HG03575 (cell line): ENCODE results near the gene ACADM.
A peak's percentile ranks its signal among the peaks of the same experiment; 100 is the strongest.
"Not testable (repeated sequence)": the region's sequence is repeated elsewhere in the genome, so short reads cannot be mapped to it uniquely, and the experiment has no call there.

Experiments used
- ATAC-seq: cut with Tn5 transposase; IDR thresholded peaks from one replicate; pipeline ENCODE4 v1.9.1; 2021; ENCODE audit not compliant: unreplicated experiment, insufficient number of reproducible peaks, low FRiP score; ENCODE audit errors: extremely low read depth

ACADM gene

DNA sequence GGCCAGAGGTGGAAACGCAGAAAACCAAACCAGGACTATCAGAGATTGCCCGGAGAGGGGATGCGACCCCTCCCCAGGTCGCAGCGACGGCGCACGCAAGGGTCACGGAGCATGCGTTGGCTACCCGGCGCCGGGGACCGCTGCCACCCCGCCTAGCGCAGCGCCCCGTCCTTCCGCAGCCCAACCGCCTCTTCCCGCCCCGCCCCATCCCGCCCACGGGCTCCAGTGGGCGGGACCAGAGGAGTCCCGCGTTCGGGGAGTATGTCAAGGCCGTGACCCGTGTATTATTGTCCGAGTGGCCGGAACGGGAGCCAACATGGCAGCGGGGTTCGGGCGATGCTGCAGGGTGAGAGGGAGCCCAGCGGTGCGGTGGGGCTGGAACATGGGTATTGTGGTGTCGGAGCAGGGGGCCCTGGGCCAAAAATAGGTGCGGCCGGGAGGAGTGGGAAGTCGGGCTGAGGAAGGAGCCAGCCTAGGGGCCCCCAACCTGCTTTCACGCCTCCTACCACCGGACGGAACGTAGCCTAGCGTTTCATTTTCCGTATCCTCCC lies at the start of gene ACADM:
Gene ACADM, plus strand, starts transcription at position 238 of the 551 bp plus-strand sequence. Its CDS starts 79 bp downstream, at position 317.
- peak; percentile 55 for ATAC-seq

DNA sequence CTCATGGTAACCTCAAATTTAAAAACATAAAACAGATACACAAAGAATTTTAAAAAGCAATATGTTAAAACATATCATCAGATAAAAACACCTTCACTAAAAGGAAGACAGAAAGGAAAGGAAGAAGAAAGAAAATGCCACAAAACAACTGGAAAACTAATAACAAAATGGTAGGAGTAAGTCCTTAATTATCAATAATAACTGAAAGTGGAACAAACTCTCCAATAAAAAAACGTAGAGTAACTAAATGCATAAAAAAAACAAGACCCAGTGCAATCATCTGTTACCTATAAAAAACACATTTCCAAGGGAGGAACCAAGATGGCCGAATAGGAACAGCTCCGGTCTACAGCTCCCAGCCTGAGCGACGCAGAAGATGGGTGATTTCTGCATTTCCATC lies 47.1 kb upstream of the ACADM start:
- ATAC-seq, result no peak

- ATAC-seq, result not testable (repeated sequence)
Observed at GRCh38 chr1:75677964-75678363, 46.5 kb upstream of the ACADM start.

DNA sequence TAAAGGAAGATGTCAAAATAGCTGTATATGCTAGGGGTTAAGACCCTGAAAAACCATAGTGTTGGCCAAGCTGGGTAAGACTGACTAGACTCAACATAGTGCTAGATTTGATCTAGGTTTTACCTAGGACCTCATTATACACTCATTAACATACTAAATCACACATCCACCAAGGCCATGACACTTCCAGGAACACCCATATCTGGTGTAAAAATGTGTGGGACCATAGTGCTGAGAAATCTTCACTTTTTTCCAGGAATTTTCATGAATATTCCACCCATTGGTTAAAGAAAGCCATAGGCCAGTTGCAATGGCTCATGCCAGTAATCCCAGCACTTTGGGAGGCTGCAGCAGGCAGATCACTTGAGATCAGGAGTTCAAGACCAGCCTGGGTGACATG lies 34.0 kb upstream of the ACADM start:
- no peak for ATAC-seq

DNA sequence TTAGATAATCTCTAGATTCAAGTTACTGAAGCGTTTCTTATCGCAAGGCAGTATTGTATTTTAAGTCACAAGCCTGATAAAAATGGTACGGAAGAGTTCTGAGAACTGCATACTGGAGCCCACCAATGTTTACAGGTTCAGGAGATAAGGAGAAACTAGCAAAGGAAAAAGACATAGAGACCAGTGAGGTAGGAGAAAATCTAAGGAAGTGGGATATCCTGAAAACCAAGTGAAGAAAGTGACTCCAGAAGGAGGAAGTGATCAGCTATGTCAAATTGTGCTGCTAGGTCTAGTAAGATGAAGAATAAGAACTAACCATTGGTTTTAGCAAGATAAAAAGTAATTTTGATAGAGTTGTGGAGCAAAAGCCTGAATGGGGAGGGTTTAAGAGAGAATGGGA lies 31.0 kb upstream of the ACADM start:
- no peak for ATAC-seq

DNA sequence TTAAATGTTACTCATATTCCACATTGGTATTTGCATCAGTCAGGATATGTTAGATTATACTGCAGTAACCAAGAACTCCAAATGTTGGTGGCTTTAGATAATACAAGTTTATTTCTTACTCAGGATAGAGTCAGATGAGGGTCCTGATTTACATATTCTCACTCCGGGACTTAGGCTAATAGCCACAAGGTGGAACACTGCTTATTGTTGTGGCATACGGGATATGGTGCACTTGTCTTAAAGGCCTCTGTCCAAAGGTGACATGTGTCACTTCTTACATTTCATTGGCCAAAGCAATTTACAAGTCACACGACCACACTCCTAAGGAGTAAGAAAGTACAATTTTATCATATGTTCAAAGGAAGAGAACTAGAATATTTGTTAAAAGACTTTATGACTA lies 28.5 kb upstream of the ACADM start:
- no peak for ATAC-seq

DNA sequence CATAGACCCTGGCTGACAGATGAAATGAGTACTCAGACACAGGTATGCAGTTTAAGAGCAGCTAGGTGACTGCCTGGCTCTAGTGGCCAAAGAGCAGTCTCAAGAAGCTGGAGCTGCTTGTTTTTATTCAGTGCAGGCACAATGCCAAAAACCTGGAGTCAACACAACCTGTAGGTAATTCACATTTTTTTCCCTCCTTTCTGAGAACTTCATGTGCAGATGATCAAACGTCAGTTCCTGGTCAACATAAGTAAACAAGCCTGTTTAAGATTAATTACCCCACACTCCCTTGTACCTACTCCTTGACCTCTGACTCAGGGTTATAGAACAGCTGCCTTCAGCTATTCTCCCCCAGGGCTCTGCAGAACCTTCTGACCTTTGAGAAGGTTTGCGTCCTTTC lies 17.3 kb upstream of the ACADM start:
- ATAC-seq, result no peak

GRCh38 chr1:75708910-75709309 lies 15.6 kb upstream of the ACADM start:
- ATAC-seq, result no peak

DNA sequence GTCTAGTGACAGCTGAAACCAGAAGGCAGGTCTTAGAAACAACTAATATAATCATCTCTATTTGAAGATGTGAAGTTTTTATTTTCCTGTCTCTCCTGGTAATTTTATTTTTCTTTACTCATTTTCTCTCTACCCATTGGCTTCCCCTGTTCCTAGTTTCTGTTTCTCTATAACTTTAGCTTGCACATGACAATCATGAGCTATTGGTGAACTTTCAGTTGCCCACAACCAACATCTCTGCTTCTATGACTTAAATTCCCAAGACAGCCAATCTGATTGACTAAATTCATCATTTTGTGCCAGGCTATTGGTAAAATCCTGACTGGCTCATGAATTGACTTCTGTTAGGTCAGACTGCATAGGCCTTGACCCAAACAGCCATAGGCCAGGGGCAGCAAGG lies 13.7 kb upstream of the ACADM start:
- ATAC-seq, result no peak

- no peak for ATAC-seq
Observed at GRCh38 chr1:75711846-75712245, 12.7 kb upstream of the ACADM start.

- no peak for ATAC-seq
Observed at GRCh38 chr1:75712306-75712705, 12.2 kb upstream of the ACADM start.

DNA sequence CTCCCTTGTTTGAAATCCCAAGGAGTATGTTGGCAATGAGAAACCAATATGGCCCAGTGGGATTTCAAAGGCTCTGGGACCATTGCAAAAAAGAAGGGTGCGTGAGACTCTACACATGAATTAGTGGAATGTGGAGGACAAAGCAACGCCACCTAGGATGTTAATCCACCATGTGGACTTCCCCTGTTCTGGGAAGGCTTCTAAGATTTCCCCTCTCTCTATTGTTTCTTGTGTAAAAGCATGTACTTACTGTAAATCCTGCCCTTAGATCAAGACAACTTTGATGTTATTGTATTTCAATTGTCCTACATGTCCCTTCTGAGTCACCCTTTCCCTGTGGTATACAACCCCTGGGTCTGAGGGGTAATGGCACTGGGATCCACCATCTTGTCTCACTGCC lies 4.7 kb upstream of the ACADM start:
- ATAC-seq, result no peak

GRCh38 chr1:75720325-75720724 lies 4.2 kb upstream of the ACADM start:
- no peak for ATAC-seq

DNA sequence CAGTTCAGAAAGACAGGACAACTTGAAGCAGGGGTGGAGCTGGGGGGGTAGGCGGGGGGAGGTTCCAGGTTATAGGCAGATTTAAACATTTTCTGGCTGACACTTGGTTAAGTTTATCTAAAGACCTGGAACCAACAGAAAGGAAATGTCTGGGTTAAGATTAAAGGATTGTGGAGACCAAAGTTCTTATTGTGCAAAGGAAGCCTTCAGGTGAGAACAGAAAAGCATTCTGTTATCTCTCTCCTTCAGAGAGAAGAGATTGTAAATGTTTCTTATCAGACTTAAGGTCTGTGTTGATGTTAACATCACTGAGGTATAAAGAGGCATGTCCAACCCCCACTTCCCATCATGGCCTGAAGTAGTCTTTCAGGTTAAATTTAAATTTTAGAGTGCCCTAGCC lies 3.7 kb upstream of the ACADM start:
- no peak for ATAC-seq

DNA sequence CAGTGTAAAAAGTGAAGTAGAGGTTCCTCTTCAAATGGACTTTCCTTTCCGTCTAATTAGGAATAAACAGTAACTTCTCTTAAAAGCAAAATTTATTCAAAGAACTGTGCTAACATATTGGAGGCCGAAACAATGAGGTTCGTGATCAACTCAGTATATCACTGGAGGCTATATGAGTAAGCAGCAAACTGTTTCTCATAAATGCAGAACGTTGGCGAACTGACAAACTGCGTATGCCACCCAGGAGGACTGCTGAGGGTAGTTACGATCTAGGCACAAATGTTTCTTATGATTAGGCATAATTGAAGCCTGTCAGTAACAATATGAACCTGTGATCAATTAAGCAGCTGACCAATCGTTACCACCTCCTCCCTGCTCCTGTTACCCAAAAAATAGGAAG lies 2.3 kb upstream of the ACADM start:
- ATAC-seq, result not testable (repeated sequence)

DNA sequence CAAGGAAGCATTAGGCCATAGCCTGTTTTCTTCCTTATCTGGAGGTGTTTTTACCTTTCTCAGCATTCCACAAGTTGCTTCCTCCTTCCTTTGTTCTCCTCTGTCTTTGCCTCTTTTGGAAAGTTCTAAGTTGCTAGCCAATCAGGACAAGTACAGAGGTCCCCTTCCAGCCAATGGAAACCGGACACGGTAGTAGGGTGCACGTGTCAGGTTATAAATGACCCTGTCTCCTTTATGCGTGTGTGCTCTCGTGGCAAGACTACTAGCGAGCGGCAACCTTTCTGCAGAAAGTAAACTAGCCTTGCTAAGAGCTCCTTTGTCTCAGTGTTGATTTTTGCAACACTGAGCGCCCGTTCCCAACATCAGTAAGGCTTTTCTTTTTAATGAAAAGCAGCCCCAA lies 1.5 kb upstream of the ACADM start:
- ATAC-seq, result no peak

GRCh38 chr1:75723989-75724471 lies 479 bp upstream of the ACADM start:
- peak; percentile 28 for ATAC-seq

- no peak for ATAC-seq
Observed at GRCh38 chr1:75725266-75725665, 757 bp downstream of the ACADM start.

- no peak for ATAC-seq
Observed at GRCh38 chr1:75725861-75726361, 1.4 kb downstream of the ACADM start.

GRCh38 chr1:75727571-75727970 lies 3.1 kb downstream of the ACADM start:
- ATAC-seq, result no peak

DNA sequence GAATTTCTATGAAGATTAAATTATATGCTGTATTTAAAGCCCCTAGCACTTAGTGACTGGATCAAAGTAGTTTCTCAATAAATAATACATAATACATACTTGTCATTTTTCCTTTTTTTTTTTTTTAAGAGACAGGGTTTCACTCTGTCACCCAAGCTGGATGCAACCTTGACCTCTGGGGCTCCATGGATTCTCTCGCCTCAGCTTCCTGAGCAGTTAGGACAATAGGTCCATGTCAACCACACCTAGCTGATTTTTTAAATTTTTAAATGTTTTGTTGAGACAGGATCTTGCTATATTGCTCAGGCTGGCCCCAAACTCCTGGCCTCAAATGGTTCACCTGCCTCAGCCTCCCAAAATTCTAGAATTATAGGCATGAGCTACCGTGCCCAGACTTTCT lies 5.9 kb downstream of the ACADM start:
- ATAC-seq, result no peak
